Pancreas (tissue), 10 donors: ENCODE results near the gene ZNF69. TPM values are rescaled to one million over a fixed set of nuclear protein-coding genes. Genes with fewer than 3 reads are reported as not detected.
"Not testable (repeated sequence)": the region's sequence is repeated elsewhere in the genome, so short reads cannot be mapped to it uniquely, and the experiment has no call there.

Source experiments
- ATAC-seq, 4 donors: fragments of 200-7000 bp; cut with Tn5 transposase; one replicate each; pipeline versions ENCODE4 v1.8.0 to v1.9.1; 2020; ENCODE audit warnings: mild to moderate bottlenecking in 4 of 4, moderate library complexity in 4 of 4
- DNase-seq, 6 donors: peaks; one replicate each; pipeline ENCODE4 v3.0.0-alpha.2; 2020
- FAIRE-seq: peaks from 2 replicates; lab custom pipeline; 2012; peaks lifted over from hg19 to GRCh38; lab: Jason Lieb, UNC
- H3K27ac ChIP-seq, 4 donors: fragments of 200-600 bp; sonication (generic); 1 replicate in 3 of 4; 2 replicates in 1 of 4; pipeline versions ENCODE4 v1.5.0 to v1.8.0; 2020
- H3K27me3 ChIP-seq, 4 donors: fragments of 200-600 bp; one replicate each; pipeline ENCODE4 v1.8.0; 2021
- H3K36me3 ChIP-seq, 3 donors: fragments of 200-600 bp; sonication (generic) in 1 of 3; one replicate each; pipeline versions ENCODE4 v1.5.0 to v1.8.0; 2020 to 2021
- H3K4me1 ChIP-seq, 3 donors: fragments of 200-600 bp; one replicate each; pipeline ENCODE4 v1.8.0; 2021
- H3K4me3 ChIP-seq, 4 donors: fragments of 200-600 bp; sonication (generic) in 2 of 4; one replicate each; pipeline versions ENCODE4 v1.5.0 to v1.8.0; 2020 to 2021
- H3K9me3 ChIP-seq, 4 donors: fragments of 200-600 bp; one replicate each; pipeline ENCODE4 v1.8.0; 2021
- CTCF ChIP-seq, 4 donors: fragments of 200-600 bp; sonication (generic) in 3 of 4; IDR thresholded peaks; one replicate each; pipeline versions ENCODE4 v1.5.0 to v1.8.0; 2021; ENCODE audit warnings: antibody characterized with exemption in 4 of 4
- WGBS, 2 donors: extraction: QIAGEN DNeasy Blood & Tissue Kit; methylation state at CpG; one replicate each; pipeline ENCODE4 v1.1.7; 2013; 5-methylcytosine and 5-hydroxymethylcytosine counted together
- intact Hi-C, 3 donors: fragments of 100-400 bp; cut with DNase I; formaldehyde crosslinking; loops; one replicate each; pipeline versions ENCODE4 v1.11.1 to v1.14.2; 2022
- polyA plus RNA-seq, 2 donors: library from polyadenylated mRNA; stranded (reverse); fragments of 200-250 nt; gene quantifications; one replicate each; pipeline ENCODE4 v1.2.3, GENCODE V29; 2013
- total RNA-seq, 6 donors: library from RNA; stranded (reverse); fragmentation: NEBNext Ultra II Directional in 4 of 6; extraction: Animal tissue kit (Norgen Biotek cat#: 25700) in 4 of 6; gene quantifications; one replicate each; pipeline versions ENCODE4 v1.2.1 to v1.2.4, GENCODE V29; 2021 to 2023
- donor health status: healthy with polysubstance abuse.
- donor health status: DM: no; HTN: no; CAD: no; lungs with moderate emphysema.
- donor health status: DM: no; HTN: no; CAD: no.
- donor health status: control.
- donor health status: control.
- donor health status: Bipolar disorder and iron deficiency.
- donor health status: DM: yes; HTN: yes; CAD: no.
- donor health status: DM: no; HTN: no; CAD: no.
- donor health status: DM: no; HTN: no; CAD: no.
- donor health status: DM: yes; HTN: yes; CAD: no.

ZNF69 gene
- total and polyA plus RNA-seq, 8 donors, result 4.4 to 13.8 (median 7.0) TPM

GRCh38 chr19:11853358-11853757 is 34.2 kb upstream of the ZNF69 start:
- H3K36me3 ChIP-seq, result no peaks in the 10 kb centered on the region
- intact Hi-C loops, result no loop called here
- whole genome bisulfite sequencing, 2 donors, result 85 to 86% methylated on average over 3 of the region's 3 CpGs
- no peaks in the 10 kb centered on the region for H3K27me3 ChIP-seq
- peaks cover 0 to 7% (median 0%) of the 10 kb centered on the region in 3 donors for H3K4me1 ChIP-seq
- no peak overlapping the region for H3K27ac ChIP-seq
- no peak for TF ChIP-seq CTCF (IDR thresholded peaks at IDR 0.05)
- DNase-seq, result no peak
- no peak overlapping the region for H3K4me3 ChIP-seq
- ATAC-seq, result no peak
- FAIRE-seq, result no peak
- H3K9me3 ChIP-seq, result no peaks in the 10 kb centered on the region

GRCh38 chr19:11856596-11857250 is 30.9 kb upstream of the ZNF69 start:
- H3K27me3 ChIP-seq, result no peaks in the 10 kb centered on the region
- intact Hi-C loops, result no loop called here
- H3K4me3 ChIP-seq, result no peak overlapping the region
- H3K9me3 ChIP-seq, result no peaks in the 10 kb centered on the region
- no peak for TF ChIP-seq CTCF (IDR thresholded peaks at IDR 0.05)
- FAIRE-seq (no peak), ATAC-seq (no peak), DNase-seq (no peak)
- no peak overlapping the region for H3K27ac ChIP-seq
- 94 to 95% methylated on average over 12 of the region's 12 CpGs for WGBS, 2 donors
- H3K4me1 ChIP-seq, result no peaks in the 10 kb centered on the region
- no peaks in the 10 kb centered on the region for H3K36me3 ChIP-seq

- Histone ChIP-seq H3K27me3 (no peaks in the 10 kb centered on the region), H3K4me3 (no peak overlapping the region), H3K36me3 (no peaks in the 10 kb centered on the region), H3K9me3 (no peaks in the 10 kb centered on the region), H3K27ac (no peak overlapping the region), H3K4me1 (no peaks in the 10 kb centered on the region)
- WGBS, 2 donors, result 92 to 93% methylated on average over 7 of the region's 7 CpGs
- intact Hi-C loops, result no loop called here
- DNase-seq, result no peak
- FAIRE-seq, result no peak
- no peak for TF ChIP-seq CTCF (IDR thresholded peaks at IDR 0.05)
- ATAC-seq, result no peak
These were observed 26.9 kb upstream of the ZNF69 start for GRCh38 chr19:11860721-11861120.

GRCh38 chr19:11861301-11861700 is 26.3 kb upstream of the ZNF69 start:
- intact Hi-C loops, result no loop called here
- Histone ChIP-seq H3K4me1 (no peaks in the 10 kb centered on the region), H3K9me3 (no peaks in the 10 kb centered on the region), H3K4me3 (no peak overlapping the region), H3K36me3 (peaks cover 0 to under 1% (median 0%) of the 10 kb centered on the region in 3 donors), H3K27me3 (no peaks in the 10 kb centered on the region), H3K27ac (no peak overlapping the region)
- ATAC-seq, result no peak
- FAIRE-seq, result no peak
- 92 to 94% methylated on average over 2 of the region's 2 CpGs for WGBS, 2 donors
- DNase-seq, result no peak
- TF ChIP-seq CTCF (IDR thresholded peaks at IDR 0.05), result no peak

GRCh38 chr19:11867766-11868165 is 19.8 kb upstream of the ZNF69 start:
- peaks cover 13 to 25% (median 13%) of the 10 kb centered on the region in 3 donors for H3K36me3 ChIP-seq
- H3K9me3 ChIP-seq, FAIRE-seq, H3K27ac ChIP-seq, H3K4me3 ChIP-seq, DNase-seq, intact Hi-C loops, ATAC-seq, H3K27me3 ChIP-seq, H3K4me1 ChIP-seq: not testable (repeated sequence)
- WGBS, 2 donors, result 94 to 96% methylated on average over 4 of the region's 4 CpGs
